Endothelial cell of umbilical vein (primary cell): ENCODE measurements around the gene SLC38A9. TPM values are rescaled to one million over a fixed set of nuclear protein-coding genes. Genes with fewer than 3 reads are reported as not detected.

ENCODE experiments used
- BruUV-seq: library from RNA; stranded (reverse); fragments of 400-500 nt; replicated peaks from 2 replicates; lab custom pipeline; 2021; lab: Mats Ljungman, UMichigan
- CTCF ChIA-PET: fragments of 300-600, 350-600 bp; sonication (Branson Sonifier 250); formaldehyde crosslinking; loops from one replicate; lab custom pipeline; 2021; ENCODE audit warnings: antibody characterized with exemption, inconsistent platforms; lab: Charles Lee
- POLR2A ChIA-PET: fragments of 300-600, 350-600 bp; sonication (Branson Sonifier 250); formaldehyde crosslinking; loops from one replicate; lab custom pipeline; 2021; ENCODE audit warnings: antibody characterized with exemption, inconsistent platforms; lab: Charles Lee
- DNase-seq: peaks from one replicate; pipeline ENCODE4 v3.0.0-alpha.2; 2011; ENCODE audit warnings: low read depth, low spot score
- FAIRE-seq: peaks from 2 replicates; lab custom pipeline; 2011; peaks lifted over from hg19 to GRCh38; lab: Jason Lieb, UNC
- H2AFZ ChIP-seq: 2 replicates; pipeline ENCODE4 v1.6.0; 2012; ENCODE audit warnings: low read depth, low read length, control low read depth, inconsistent platforms
- H3K27ac ChIP-seq: 2 replicates; pipeline ENCODE4 v1.5.1; 2011; ENCODE audit warnings: low read depth, mild to moderate bottlenecking, control low read depth, low read length, moderate library complexity; ENCODE audit not compliant: insufficient read depth
- H3K27me3 ChIP-seq, 2 experiments: 2 replicates each; pipeline versions ENCODE4 v1.6.0 to v1.6.1; 2011; ENCODE audit warnings: low read length in 2 of 2, mixed read lengths in 1 of 2; ENCODE audit not compliant: control insufficient read depth in 2 of 2, insufficient read depth in 2 of 2
- H3K36me3 ChIP-seq, 2 experiments: 2 replicates in 1 of 2; 3 replicates in 1 of 2; pipeline ENCODE4 v1.5.1; 2011; ENCODE audit warnings: low read length in 2 of 2, mild to moderate bottlenecking in 1 of 2, moderate library complexity in 1 of 2; ENCODE audit not compliant: control insufficient read depth in 2 of 2, insufficient read depth in 2 of 2; ENCODE audit errors: extremely low read depth in 1 of 2
- H3K4me1 ChIP-seq: 3 replicates; pipeline ENCODE4 v1.5.1; 2011; ENCODE audit warnings: mild to moderate bottlenecking, low read length; ENCODE audit not compliant: control insufficient read depth, insufficient read depth; ENCODE audit errors: extremely low read depth
- H3K4me2 ChIP-seq: 2 replicates; pipeline ENCODE4 v1.6.1; 2011; ENCODE audit warnings: low read length, control low read depth, mixed read lengths; ENCODE audit not compliant: insufficient read depth
- H3K4me3 ChIP-seq, 3 experiments: fragments of 200-600 bp in 1 of 3; sonication (generic), shearing (Covaris generic) in 1 of 3; replicated peaks in 1 of 3; 2 replicates each; pipeline ENCODE4 v1.5.1; 2011 to 2016; ENCODE audit warnings: control low read depth in 3 of 3, low read length in 3 of 3, mild to moderate bottlenecking in 2 of 3, inconsistent platforms in 1 of 3, low read depth in 1 of 3, moderate library complexity in 1 of 3; ENCODE audit not compliant: insufficient read depth in 1 of 3
- H3K79me2 ChIP-seq: 2 replicates; pipeline ENCODE4 v1.6.0; 2012; ENCODE audit warnings: low read length, inconsistent platforms; ENCODE audit not compliant: control insufficient read depth, insufficient read depth
- H3K9ac ChIP-seq: replicated peaks from 2 replicates; pipeline ENCODE3; 2011; ENCODE audit warnings: low read length, control low read depth; ENCODE audit not compliant: insufficient read depth; ENCODE audit errors: extremely low read depth
- H3K9me1 ChIP-seq: replicated peaks from 3 replicates; pipeline ENCODE4 v1.6.0; 2011; ENCODE audit warnings: mild to moderate bottlenecking, low read length; ENCODE audit not compliant: control insufficient read depth, insufficient read depth; ENCODE audit errors: extremely low read depth
- H3K9me3 ChIP-seq: replicated peaks from 2 replicates; pipeline ENCODE4 v1.5.1; 2012; ENCODE audit warnings: low read length, inconsistent platforms; ENCODE audit not compliant: control insufficient read depth, insufficient read depth
- H4K20me1 ChIP-seq: replicated peaks from 2 replicates; pipeline ENCODE3; 2011; ENCODE audit warnings: mild to moderate bottlenecking, low read length; ENCODE audit not compliant: control insufficient read depth, insufficient read depth; ENCODE audit errors: extremely low read depth
- EZH2 ChIP-seq: IDR thresholded peaks from 2 replicates; pipeline ENCODE4 v1.6.1; 2012; ENCODE audit warnings: borderline replicate concordance, low read depth, mild to moderate bottlenecking, moderate library complexity, low read length, inconsistent platforms; ENCODE audit not compliant: severe bottlenecking
- FOS ChIP-seq: IDR thresholded peaks from 2 replicates; pipeline ENCODE4 v1.6.1; 2011; ENCODE audit warnings: mild to moderate bottlenecking, low read length, moderate library complexity, borderline replicate concordance; ENCODE audit not compliant: insufficient read depth
- GATA2 ChIP-seq: IDR thresholded peaks from 2 replicates; pipeline ENCODE4 v1.7.0; 2011; ENCODE audit warnings: low read depth, mild to moderate bottlenecking, moderate library complexity, mixed read lengths, low read length; ENCODE audit not compliant: insufficient read length, insufficient read depth
- JUN ChIP-seq: IDR thresholded peaks from 2 replicates; pipeline ENCODE4 v1.6.1; 2011; ENCODE audit warnings: borderline replicate concordance, low read depth; ENCODE audit not compliant: insufficient read length, insufficient read depth
- MYC ChIP-seq: IDR thresholded peaks from one replicate; pipeline ENCODE4 v1.6.1; 2011; ENCODE audit warnings: mild to moderate bottlenecking, low read depth, low read length
- POLR2A ChIP-seq: IDR thresholded peaks from 2 replicates; pipeline ENCODE4 v1.6.1; 2012; ENCODE audit warnings: low read depth, mild to moderate bottlenecking, control low read depth, low read length
- POLR2AphosphoS5 ChIP-seq: IDR thresholded peaks from 2 replicates; pipeline ENCODE4 v1.6.1; 2012; ENCODE audit warnings: low read depth, mild to moderate bottlenecking, control low read depth, low read length, moderate library complexity; ENCODE audit not compliant: insufficient read depth
- dilution Hi-C: fragments of 300-500 bp; cut with MboI; formaldehyde crosslinking; loops from one replicate; pipeline ENCODE4 v1.15.0; 2019; ENCODE audit warnings: low sequenced_read_pairs; ENCODE audit not compliant: extremely low pct_ligation_motif_present
- intact Hi-C: fragments of 100-400 bp; cut with micrococcal nuclease; formaldehyde crosslinking; loops from one replicate; pipeline ENCODE4 v1.10.0; 2022
- polyA plus RNA-seq, 4 experiments: library from polyadenylated mRNA; depleted of rRNA in 3 of 4; stranded (reverse) in 3 of 4; unstranded in 1 of 4; fragments of >200 nt; gene quantifications; 2 replicates each; pipeline versions ENCODE4 v1.2.1 to v1.2.3, GENCODE V29; 2011 to 2012; ENCODE audit warnings: missing spikeins in 1 of 4
- total RNA-seq: library from RNA; stranded (reverse); gene quantifications from 2 replicates; pipeline ENCODE4 v1.2.3, GENCODE V29; 2021
- TF ChIP-seq, protein P1 (sequence below): IDR thresholded peaks from 2 replicates; pipeline ENCODE4 v1.6.1; 2011; ENCODE audit not compliant: insufficient read depth, insufficient read length
- TF ChIP-seq, protein P2 (sequence below), 2 donors: IDR thresholded peaks; 1 replicate in 1 of 2; 2 replicates in 1 of 2; pipeline ENCODE4 v1.5.1; 2011; ENCODE audit warnings: low read length in 2 of 2, mild to moderate bottlenecking in 2 of 2, moderate library complexity in 2 of 2, control low read depth in 1 of 2, inconsistent platforms in 1 of 2, low read depth in 1 of 2; ENCODE audit not compliant: insufficient read depth in 1 of 2; ENCODE audit errors: extremely low read depth in 1 of 2

Gene SLC38A9
- total and polyA plus RNA-seq, 2 donors (not counting 3 experiments of a cell fraction or from before 2014, with no cell fraction given): 14.1 to 24.9 TPM

DNA sequence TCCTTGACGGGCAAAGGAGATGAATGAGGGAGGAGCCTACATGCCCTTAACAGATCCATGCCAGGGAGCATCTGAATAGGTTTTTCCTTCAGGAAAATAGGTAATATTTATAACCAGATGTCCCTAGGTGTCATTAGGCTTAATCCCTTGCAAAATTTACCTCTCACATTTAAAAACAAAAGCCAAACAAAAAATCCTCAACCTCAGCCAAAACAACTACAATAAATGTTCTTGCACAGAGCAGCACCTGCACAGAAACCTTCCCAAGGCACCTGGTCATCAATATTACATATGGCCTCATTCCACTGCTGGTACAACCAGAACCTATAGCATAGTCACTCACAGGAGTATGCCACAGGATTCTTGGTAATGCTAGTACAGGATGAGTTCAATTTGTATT, 30.1 kb downstream of the SLC38A9 start:
- no peak for FAIRE-seq

DNA sequence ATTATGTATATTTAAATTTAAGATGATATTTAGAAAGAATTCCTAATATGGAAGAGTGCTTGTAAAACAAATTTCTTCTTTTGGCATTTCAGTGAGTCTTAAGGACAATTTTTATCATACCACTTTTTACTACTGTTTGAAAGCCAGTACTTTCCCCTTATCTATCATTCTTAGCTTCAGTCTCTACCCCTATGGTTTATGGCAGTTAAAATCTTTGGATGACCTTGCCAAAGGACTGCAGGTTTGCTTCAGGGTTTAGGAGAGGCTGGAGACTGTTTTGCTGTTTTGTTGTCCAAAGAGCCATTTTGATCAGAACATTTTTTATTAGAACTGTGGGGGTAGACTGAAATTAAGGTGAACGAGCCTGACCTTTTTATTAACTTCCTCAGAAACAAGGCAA, 30.8 kb downstream of the SLC38A9 start:
- no peak for DNase-seq
- H3K4me2 ChIP-seq: no peak overlapping the region
- H3K9me1 ChIP-seq: no peaks in the 10 kb centered on the region
- no peak for FAIRE-seq
- TF ChIP-seq EZH2 (no peak), POLR2A (no peak), MYC (no peak), JUN (no peak), FOS (no peak), POLR2AphosphoS5 (no peak), GATA2 (no peak)
- TF ChIP-seq, protein P1, sequence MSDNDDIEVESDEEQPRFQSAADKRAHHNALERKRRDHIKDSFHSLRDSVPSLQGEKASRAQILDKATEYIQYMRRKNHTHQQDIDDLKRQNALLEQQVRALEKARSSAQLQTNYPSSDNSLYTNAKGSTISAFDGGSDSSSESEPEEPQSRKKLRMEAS: no peak
- TF ChIP-seq, protein P2, sequence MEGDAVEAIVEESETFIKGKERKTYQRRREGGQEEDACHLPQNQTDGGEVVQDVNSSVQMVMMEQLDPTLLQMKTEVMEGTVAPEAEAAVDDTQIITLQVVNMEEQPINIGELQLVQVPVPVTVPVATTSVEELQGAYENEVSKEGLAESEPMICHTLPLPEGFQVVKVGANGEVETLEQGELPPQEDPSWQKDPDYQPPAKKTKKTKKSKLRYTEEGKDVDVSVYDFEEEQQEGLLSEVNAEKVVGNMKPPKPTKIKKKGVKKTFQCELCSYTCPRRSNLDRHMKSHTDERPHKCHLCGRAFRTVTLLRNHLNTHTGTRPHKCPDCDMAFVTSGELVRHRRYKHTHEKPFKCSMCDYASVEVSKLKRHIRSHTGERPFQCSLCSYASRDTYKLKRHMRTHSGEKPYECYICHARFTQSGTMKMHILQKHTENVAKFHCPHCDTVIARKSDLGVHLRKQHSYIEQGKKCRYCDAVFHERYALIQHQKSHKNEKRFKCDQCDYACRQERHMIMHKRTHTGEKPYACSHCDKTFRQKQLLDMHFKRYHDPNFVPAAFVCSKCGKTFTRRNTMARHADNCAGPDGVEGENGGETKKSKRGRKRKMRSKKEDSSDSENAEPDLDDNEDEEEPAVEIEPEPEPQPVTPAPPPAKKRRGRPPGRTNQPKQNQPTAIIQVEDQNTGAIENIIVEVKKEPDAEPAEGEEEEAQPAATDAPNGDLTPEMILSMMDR (IDR thresholded peaks at IDR 0.05; ENCODE audit: extremely low read depth in 1 of 2, insufficient read depth in 1 of 2, low read depth in 1 of 2, low read length in 2 of 2): no peak
- intact Hi-C loops: no loop called here
- H2AFZ ChIP-seq: no peak overlapping the region
- H3K79me2 ChIP-seq: no peaks in the 10 kb centered on the region
- no peaks in the 10 kb centered on the region for H3K27me3 ChIP-seq
- ChIA-PET POLR2A (no interaction called here), CTCF (interaction anchor here (5.1 kb wide), 1 partner anchor 11 kb away, joined by 27 read pairs; no protein-coding TSS in a partner anchor)
- dilution Hi-C loops: no loop called here
- no peaks in the 10 kb centered on the region for H3K4me1 ChIP-seq
- BruUV-seq: no TSS peak
- H3K9me3 ChIP-seq: no peaks in the 10 kb centered on the region
- H3K36me3 ChIP-seq: no peaks in the 10 kb centered on the region
- no peak overlapping the region for H3K27ac ChIP-seq
- no peak overlapping the region for H3K9ac ChIP-seq
- no peaks in the 10 kb centered on the region for H4K20me1 ChIP-seq
- no peak overlapping the region for H3K4me3 ChIP-seq

More for the DNA sequence above, 30.1 kb downstream of the SLC38A9 start:
- H3K9ac ChIP-seq: no peak overlapping the region
- no peaks in the 10 kb centered on the region for H3K27me3 ChIP-seq
- H3K27ac ChIP-seq: no peak overlapping the region
- no peaks in the 10 kb centered on the region for H3K79me2 ChIP-seq
- BruUV-seq: no TSS peak
- H2AFZ ChIP-seq: no peak overlapping the region
- DNase-seq: no peak
- no peak overlapping the region for H3K4me2 ChIP-seq
- H3K9me3 ChIP-seq: no peaks in the 10 kb centered on the region
- intact Hi-C loops (no loop called here), dilution Hi-C loops (no loop called here)
- no peak overlapping the region for H3K4me3 ChIP-seq
- H3K9me1 ChIP-seq: no peaks in the 10 kb centered on the region
- no peaks in the 10 kb centered on the region for H3K36me3 ChIP-seq
- ChIA-PET CTCF (no interaction called here), POLR2A (no interaction called here)
- no peaks in the 10 kb centered on the region for H4K20me1 ChIP-seq
- TF ChIP-seq EZH2: no peak
- TF ChIP-seq, protein P1: no peak
- no peaks in the 10 kb centered on the region for H3K4me1 ChIP-seq
